ENCODE measurements around the gene LTBP1. TPM values are rescaled to one million over a fixed set of nuclear protein-coding genes. Genes with fewer than 3 reads are reported as not detected.

Gene LTBP1
- polyA plus RNA-seq, 2 of the 4 experiments (the other 2 are of a cell fraction): 23.8 to 30.4 TPM

DNA sequence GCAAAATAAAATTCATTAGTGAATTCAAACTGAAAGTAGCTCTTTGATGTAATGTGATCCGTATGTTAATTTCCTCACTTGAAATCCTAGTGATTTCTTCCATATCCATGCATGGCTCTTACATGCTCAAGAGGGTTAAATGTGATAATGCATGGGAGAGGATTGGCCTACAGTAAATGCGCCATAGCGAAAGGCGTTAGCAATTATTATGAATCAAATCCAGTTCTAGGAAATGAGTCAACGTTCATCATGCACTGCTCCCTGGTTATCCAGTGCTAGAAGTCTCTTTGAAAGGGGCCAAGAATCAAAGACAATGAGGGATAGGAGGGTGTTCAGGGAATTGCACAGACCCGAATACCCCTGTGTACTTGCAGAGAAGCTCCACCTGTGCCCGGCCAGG, 428.3 kb downstream of the LTBP1 start:
- FAIRE-seq: no peak
- CTCF ChIA-PET: interaction anchor here (1.0 to 2.7 kb wide), 5 partner anchors 9 to 341 kb away, joined by 3 to 10 read pairs (median 4); no protein-coding TSS in a partner anchor

DNA sequence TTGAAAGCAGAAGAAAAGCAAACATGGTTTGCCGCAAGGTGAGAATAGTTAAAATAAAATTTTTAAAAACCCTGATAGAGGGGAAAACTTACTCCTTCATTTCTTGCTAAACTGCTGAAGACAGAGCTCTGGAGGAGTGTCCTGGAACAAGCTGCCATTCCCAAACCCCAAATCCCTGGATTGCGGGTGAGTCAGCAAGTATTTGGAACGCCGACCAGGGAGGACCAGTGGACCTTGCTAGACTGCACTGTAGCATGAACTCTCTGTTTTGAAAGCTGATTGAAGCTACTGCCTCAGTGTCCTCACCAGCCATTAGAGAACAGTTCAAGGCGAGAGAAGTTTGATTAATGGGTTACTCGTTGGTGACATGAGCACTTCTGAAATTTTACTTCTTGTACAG, 430.3 kb downstream of the LTBP1 start:
- FAIRE-seq: no peak
- ATAC-seq: no peak
- H3K4me2 ChIP-seq: no peak overlapping the region
- ChIA-PET CTCF (interaction anchor here (1.2 to 2.7 kb wide), 5 partner anchors 11 to 605 kb away, joined by 3 to 10 read pairs (median 4); no protein-coding TSS in a partner anchor), POLR2A (no interaction called here)
- H3K27ac ChIP-seq: no peak overlapping the region
- no peak overlapping the region for H3K4me3 ChIP-seq
- TF ChIP-seq ZSCAN20 (CRISPR knock-in tag; IDR thresholded peaks at IDR 0.05): no peak
- TF ChIP-seq HDAC2 (IDR thresholded peaks at IDR 0.05): no peak
- TF ChIP-seq ESRRA (IDR thresholded peaks at IDR 0.05; ENCODE audit: borderline replicate concordance, low read length): no peak
- no peak for TF ChIP-seq TFCP2L1 (CRISPR knock-in tag; IDR thresholded peaks at IDR 0.05)
- TF ChIP-seq, protein P1, sequence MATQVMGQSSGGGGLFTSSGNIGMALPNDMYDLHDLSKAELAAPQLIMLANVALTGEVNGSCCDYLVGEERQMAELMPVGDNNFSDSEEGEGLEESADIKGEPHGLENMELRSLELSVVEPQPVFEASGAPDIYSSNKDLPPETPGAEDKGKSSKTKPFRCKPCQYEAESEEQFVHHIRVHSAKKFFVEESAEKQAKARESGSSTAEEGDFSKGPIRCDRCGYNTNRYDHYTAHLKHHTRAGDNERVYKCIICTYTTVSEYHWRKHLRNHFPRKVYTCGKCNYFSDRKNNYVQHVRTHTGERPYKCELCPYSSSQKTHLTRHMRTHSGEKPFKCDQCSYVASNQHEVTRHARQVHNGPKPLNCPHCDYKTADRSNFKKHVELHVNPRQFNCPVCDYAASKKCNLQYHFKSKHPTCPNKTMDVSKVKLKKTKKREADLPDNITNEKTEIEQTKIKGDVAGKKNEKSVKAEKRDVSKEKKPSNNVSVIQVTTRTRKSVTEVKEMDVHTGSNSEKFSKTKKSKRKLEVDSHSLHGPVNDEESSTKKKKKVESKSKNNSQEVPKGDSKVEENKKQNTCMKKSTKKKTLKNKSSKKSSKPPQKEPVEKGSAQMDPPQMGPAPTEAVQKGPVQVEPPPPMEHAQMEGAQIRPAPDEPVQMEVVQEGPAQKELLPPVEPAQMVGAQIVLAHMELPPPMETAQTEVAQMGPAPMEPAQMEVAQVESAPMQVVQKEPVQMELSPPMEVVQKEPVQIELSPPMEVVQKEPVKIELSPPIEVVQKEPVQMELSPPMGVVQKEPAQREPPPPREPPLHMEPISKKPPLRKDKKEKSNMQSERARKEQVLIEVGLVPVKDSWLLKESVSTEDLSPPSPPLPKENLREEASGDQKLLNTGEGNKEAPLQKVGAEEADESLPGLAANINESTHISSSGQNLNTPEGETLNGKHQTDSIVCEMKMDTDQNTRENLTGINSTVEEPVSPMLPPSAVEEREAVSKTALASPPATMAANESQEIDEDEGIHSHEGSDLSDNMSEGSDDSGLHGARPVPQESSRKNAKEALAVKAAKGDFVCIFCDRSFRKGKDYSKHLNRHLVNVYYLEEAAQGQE (IDR thresholded peaks at IDR 0.05): no peak
- no peak for TF ChIP-seq HOXA7 (CRISPR knock-in tag; IDR thresholded peaks at IDR 0.05)
- TF ChIP-seq, protein P2, sequence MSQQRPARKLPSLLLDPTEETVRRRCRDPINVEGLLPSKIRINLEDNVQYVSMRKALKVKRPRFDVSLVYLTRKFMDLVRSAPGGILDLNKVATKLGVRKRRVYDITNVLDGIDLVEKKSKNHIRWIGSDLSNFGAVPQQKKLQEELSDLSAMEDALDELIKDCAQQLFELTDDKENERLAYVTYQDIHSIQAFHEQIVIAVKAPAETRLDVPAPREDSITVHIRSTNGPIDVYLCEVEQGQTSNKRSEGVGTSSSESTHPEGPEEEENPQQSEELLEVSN (IDR thresholded peaks at IDR 0.05; ENCODE audit: borderline replicate concordance, low read depth): no peak
- TF ChIP-seq FOSB (CRISPR knock-in tag; IDR thresholded peaks at IDR 0.05): no peak
- TF ChIP-seq EHF (CRISPR knock-in tag; IDR thresholded peaks at IDR 0.05): no peak
- no peak for TF ChIP-seq NR3C1 (IDR thresholded peaks at IDR 0.05)
- TF ChIP-seq POLR2AphosphoS2 (conservative IDR thresholded peaks at IDR 0.05; ENCODE audit: low read length): no peak
- TF ChIP-seq RNF2 (IDR thresholded peaks at IDR 0.05; ENCODE audit: borderline replicate concordance, low read depth): no peak
- no peak for TF ChIP-seq GATA3 (IDR thresholded peaks at IDR 0.05; ENCODE audit: borderline replicate concordance)
- TF ChIP-seq CEBPB (IDR thresholded peaks at IDR 0.05): no peak
- no peak for TF ChIP-seq EHMT2 (IDR thresholded peaks at IDR 0.05; ENCODE audit: low read depth)
- no peak for TF ChIP-seq HOXB5 (CRISPR knock-in tag; IDR thresholded peaks at IDR 0.05)
- TF ChIP-seq SREBF2 (IDR thresholded peaks at IDR 0.05): no peak
- TF ChIP-seq CHD2 (IDR thresholded peaks at IDR 0.05; ENCODE audit: low read length, partially characterized antibody): no peak
- H3K4me1 ChIP-seq: peaks cover 13% of the 10 kb centered on the region; the same call in 2 of the 3 replicates
- no peak for DNase-seq (ENCODE audit: low read depth in 1 of 2, low spot score in 1 of 2)
- H3K9me3 ChIP-seq: no peaks in the 10 kb centered on the region
- WGBS (ENCODE audit: missing lambda C conversion rate): 90% methylated on average over 6 of the region's 6 CpGs

More for the DNA sequence above, 428.3 kb downstream of the LTBP1 start:
- TF ChIP-seq ZFP36 (IDR thresholded peaks at IDR 0.05; ENCODE audit: borderline replicate concordance, partially characterized antibody) (no peak), TP53 (CRISPR knock-in tag; IDR thresholded peaks at IDR 0.05) (no peak), MAFK (IDR thresholded peaks at IDR 0.05; ENCODE audit: partially characterized antibody) (no peak), KDM5A (IDR thresholded peaks at IDR 0.05) (no peak), TFCP2L1 (CRISPR knock-in tag; IDR thresholded peaks at IDR 0.05) (no peak), HOXB13 (CRISPR knock-in tag; IDR thresholded peaks at IDR 0.05; ENCODE audit: low read depth) (no peak), RARB (CRISPR knock-in tag; IDR thresholded peaks at IDR 0.05) (no peak), CEBPB (IDR thresholded peaks at IDR 0.05) (no peak), HEYL (CRISPR knock-in tag; IDR thresholded peaks at IDR 0.05) (no peak)
- Histone ChIP-seq H3K4me3 (no peak overlapping the region), H3K9me3 (no peaks in the 10 kb centered on the region), H3K4me2 (no peak overlapping the region), H3K4me1 (peaks cover 13% of the 10 kb centered on the region; the same call in 2 of the 3 replicates), H3K27ac (no peak overlapping the region)
- 88% methylated on average over 7 of the region's 7 CpGs for WGBS (ENCODE audit: missing lambda C conversion rate)
- ATAC-seq: no peak
- POLR2A ChIA-PET: no interaction called here
- no peak for DNase-seq (ENCODE audit: low read depth in 1 of 2, low spot score in 1 of 2)
